Fibroblast of upper back skin (primary cell): Measurements from ENCODE around the gene MCF2L.
"Not testable (repeated sequence)": the region's sequence is repeated elsewhere in the genome, so short reads cannot be mapped to it uniquely, and the experiment has no call there.

Experiments
- DNase-seq: peaks from one replicate; pipeline ENCODE4 v3.0.0-alpha.2; 2013

The MCF2L gene

GRCh38 chr13:113102727-113103126, 133.7 kb downstream of the MCF2L start:
- no peak for DNase-seq

GRCh38 chr13:113103646-113104045, 134.6 kb downstream of the MCF2L start:
- DNase-seq = no peak

GRCh38 chr13:113105032-113105920, 136.3 kb downstream of the MCF2L start, which contains the start of gene F7:
Gene F7, plus strand, starts transcription at chr13:113105791. Its CDS starts 51 bp downstream, at chr13:113105842.
- no peak for DNase-seq

- no peak for DNase-seq
Measured at GRCh38 chr13:113105921-113106452, 137.0 kb downstream of the MCF2L start.

DNA sequence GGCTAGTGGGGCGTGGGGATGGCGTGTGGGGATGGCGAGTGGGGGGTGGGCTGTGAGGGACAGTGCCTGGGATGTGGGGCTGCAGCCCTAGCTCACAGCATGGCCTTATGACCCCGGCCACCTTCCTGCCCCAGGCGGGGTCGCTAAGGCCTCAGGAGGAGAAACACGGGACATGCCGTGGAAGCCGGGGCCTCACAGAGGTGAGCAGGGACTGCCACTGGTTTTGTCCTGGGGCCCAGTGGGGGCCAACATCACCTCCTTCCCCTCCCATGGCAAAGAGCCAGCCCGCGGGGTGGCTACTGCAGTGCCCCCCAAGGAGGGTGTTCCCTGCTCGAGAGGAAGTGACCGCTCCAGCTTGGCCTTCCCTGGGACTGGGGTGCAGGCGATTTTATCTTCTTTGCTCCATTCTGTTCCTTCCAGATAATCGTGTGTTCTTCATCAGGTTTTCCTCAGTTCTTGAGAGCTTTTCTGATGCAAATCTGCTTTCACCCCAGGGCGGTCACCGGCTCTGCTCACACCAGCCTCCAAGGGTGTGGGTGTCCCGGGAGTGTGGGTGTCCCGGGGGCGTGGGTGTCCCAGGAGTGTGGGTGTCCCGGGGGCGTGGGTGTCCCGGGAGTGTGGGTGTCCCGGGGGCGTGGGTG, 137.8 kb downstream of the MCF2L start:
- no peak for DNase-seq

GRCh38 chr13:113108521-113108920, 139.5 kb downstream of the MCF2L start:
- DNase-seq = not testable (repeated sequence)

DNA sequence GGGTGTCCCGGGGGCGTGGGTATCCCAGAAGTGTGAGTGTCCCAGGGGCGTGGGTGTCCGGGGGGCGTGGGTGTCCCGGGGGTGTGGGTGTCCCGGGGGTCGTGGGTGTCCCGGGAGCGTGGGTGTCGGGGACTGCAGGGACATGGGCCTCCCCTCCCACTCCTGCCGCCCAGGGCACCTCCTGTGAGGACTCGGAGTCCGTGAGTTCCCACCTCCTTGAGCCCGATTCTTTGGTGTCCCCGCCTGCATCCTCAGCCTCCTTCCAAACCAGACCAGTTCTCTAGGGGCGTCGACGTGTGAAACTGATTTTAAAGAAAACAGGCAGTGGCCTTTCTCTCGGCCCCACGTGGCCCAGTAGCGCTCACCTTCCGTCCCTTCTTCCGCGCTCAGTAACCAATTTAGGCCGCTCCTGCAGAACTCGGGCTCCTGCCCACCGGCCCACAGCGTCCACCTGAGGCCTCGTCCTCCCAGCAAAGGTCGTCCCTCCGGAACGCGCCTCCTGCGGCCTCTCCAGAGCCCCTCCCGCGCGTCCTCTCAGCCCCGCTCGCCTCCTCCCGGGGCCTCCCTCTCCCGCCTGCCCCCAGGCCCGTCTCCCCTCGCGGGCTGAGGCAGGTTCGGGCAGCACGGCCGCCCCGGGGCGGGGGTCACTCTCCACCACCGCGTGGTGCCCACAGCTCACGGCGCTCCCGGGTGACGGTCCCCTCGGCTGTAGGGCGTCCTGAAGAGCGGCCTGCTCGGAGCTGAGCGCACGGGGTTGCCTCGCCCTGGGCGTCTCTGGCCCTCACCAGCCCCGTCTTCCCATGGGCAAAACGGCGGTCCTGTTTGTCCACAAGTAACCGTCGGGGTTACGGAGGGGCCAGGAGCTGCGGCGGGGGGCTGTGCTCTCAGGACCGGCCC, 140.4 kb downstream of the MCF2L start:
- no peak for DNase-seq

DNA sequence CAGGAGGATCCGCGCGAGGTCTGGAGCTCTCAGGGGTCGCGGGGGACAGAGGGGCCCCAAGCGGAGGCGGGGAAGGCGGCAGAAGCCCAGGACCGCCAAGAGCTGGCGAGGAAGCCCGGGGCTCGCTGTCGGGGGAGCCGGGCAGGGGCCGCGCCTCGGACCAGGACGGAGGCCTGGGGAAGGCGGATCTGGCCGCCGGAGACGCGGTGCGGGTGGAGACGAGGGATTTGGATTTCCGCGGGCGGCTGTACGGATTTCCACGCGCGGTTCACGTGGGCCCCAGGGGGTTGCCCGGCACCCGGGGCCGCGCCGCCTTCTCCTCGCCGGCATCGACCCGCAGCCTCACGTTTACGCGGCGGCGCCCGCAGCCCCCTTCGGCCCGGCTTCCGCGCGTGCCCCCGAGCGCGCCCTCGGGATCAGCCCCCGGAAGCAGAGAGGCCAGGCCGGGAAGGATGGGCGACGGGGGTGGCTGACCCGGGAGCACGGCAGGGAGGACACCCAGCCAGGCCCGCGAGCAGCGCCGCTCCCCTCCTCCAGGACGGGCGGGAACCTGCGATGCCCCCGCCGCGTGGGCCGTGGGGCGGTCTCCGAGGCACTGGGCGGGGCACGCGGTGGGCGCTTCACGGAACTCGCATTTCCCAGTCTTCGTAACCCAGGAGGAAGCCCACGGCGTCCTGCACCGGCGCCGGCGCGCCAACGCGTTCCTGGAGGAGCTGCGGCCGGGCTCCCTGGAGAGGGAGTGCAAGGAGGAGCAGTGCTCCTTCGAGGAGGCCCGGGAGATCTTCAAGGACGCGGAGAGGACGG, 141.2 kb downstream of the MCF2L start:
- no peak for DNase-seq

DNA sequence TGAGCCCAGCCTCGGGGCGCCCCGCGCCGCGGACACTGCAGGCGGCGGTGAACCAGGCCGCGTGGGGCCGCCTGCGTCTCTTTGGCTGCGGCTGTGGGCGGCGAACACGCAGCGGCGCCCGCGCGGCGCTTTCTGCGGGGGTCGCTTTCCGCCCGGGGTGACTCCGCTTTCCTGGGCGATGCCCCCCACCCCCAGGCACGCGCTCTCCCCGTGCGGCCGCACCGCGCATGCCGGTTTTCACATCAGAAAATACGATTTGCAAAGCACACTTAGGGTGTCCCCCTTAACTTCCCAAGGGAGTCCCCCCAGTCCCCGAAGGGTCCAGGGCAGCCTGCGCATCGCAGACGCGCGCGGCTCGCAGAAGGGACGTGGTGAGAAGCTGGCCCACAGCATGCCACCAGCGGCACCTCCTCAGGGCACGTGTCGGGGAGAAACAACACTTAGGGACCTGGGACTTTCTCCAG, 141.9 kb downstream of the MCF2L start:
- DNase-seq = no peak

- not testable (repeated sequence) for DNase-seq
Measured at GRCh38 chr13:113111821-113112220, 142.8 kb downstream of the MCF2L start.

DNA sequence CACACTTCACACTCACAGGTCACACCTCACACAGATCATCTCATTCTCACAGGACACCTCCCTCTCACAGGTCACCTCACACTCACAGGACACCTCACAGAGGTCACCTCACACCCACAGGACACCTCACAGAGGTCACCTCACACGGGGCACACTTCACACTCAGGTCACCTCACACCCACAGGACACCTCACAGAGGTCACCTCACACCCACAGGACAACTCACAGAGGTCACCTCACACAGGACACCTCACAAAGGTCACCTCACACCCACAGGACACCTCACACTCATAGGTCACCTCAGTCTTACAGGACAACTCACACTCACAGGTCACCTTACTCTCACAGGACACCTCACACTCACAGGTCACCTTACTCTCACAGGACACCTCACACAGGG, 143.5 kb downstream of the MCF2L start:
- DNase-seq = not testable (repeated sequence)

GRCh38 chr13:113112893-113113845, 144.2 kb downstream of the MCF2L start:
- DNase-seq = no peak

DNA sequence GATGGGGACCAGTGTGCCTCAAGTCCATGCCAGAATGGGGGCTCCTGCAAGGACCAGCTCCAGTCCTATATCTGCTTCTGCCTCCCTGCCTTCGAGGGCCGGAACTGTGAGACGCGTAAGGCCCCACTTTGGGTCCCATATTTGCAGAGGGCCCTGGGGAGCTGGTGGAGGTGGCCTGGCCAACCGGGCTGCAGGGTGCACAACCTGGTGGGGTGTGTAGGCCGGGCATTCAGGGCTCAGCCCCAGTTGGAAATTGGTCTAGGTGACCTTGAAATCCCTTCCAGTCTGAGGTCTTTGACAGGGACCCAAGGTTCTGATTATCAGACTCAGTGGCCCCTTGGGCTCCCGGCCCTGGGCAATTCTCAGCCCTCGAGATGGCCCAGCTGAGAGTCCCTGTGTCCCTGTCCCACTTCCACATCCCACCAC, 144.8 kb downstream of the MCF2L start:
- DNase-seq = no peak

GRCh38 chr13:113114511-113115362, 145.7 kb downstream of the MCF2L start:
- no peak for DNase-seq

- DNase-seq = no peak
Measured at GRCh38 chr13:113115363-113116205, 146.6 kb downstream of the MCF2L start.

DNA sequence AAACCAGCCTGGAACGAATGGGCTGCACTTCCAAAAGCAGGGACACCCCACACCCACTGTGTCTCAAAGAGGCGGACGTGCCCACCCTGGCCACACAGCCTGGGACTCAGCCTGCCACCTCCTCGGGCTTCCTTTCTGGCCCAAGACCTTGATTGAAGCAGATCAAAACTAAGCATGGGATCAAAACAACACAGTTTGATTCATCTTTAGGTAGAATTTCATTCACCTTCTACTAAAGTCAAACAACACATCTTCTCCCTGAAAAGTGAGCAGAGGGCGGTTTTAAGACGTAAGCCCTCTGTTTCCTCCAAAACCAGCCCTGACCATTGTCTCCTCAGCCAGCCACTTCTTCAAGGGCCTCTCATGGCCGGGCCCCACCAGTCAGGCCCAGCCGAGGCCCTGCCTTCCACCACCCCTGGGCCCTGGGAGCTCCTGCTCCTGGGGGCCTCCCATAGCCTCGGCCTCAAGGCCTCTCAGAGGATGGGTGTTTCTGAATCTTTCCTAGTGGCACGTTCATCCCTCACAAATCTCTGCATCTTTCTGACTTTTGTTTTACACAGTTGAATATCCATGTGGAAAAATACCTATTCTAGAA, 147.3 kb downstream of the MCF2L start:
- no peak for DNase-seq

DNA sequence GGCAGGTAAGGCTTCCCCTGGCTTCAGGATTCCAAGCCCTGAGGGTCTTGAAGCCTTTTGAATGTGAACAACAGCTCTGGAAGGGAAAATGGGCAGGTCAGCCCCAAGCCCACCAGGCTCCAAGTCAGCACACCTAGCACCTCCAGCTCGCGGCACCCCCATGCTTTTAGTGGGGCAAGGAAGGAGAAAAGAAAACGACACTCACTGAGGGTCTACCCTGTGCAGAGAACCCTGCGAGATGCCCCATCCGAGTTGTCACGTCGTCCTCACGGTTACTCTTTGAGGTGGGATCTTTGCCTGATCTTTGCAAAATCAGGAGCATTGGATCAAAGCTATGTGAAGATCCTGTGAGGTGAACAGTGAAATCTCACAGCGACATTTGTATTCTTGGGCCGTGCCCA, 147.9 kb downstream of the MCF2L start:
- no peak for DNase-seq

DNA sequence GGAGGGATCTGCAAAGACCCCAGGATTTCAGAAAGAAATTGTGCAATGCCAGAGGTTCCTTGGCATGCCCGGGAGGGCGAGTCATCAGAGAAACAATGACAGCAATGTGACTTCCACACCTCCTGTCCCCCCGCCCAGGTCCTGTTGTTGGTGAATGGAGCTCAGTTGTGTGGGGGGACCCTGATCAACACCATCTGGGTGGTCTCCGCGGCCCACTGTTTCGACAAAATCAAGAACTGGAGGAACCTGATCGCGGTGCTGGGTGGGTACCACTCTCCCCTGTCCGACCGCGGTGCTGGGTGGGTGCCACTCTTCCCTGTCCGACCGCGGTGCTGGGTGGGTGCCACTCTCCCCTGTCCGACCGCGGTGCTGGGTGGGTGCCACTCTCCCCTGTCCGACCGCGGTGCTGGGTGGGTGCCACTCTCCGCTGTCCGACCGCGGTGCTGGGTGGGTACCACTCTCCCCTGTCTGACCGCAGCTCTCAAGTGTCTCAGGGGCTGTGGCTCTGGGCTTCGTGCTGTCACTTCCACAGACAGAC, 148.4 kb downstream of the MCF2L start:
- DNase-seq = peak; percentile 9
